K562 (cell line): Measurements from ENCODE around the gene INO80E. TPM values are rescaled to one million over a fixed set of nuclear protein-coding genes. Genes with fewer than 3 reads are reported as not detected.

Experiments used
- BDP1 ChIP-seq: IDR thresholded peaks from 3 replicates; pipeline ENCODE4 v1.6.1; 2011; ENCODE audit not compliant: insufficient read length, insufficient read depth
- CC2D1A ChIP-seq: fragments of 450-650 bp; IDR thresholded peaks from 2 replicates; pipeline ENCODE4 v1.6.1; 2017; ENCODE audit warnings: mild to moderate bottlenecking
- JUN ChIP-seq, 2 experiments: sonication (generic) in 1 of 2; formaldehyde crosslinking in 1 of 2; IDR thresholded peaks; 2 replicates each; pipeline versions ENCODE4 v1.6.1 to v1.8.0; 2012 to 2022; ENCODE audit warnings: borderline replicate concordance in 2 of 2, mild to moderate bottlenecking in 2 of 2, improper control_type of control experiment in 1 of 2, low read depth in 1 of 2, low read length in 1 of 2, missing genetic modification reagents in 1 of 2
- RAD21 ChIP-seq, 2 experiments: fragments of 250-450 bp in 1 of 2; fragments of 450-650 bp in 1 of 2; sonication (Bioruptor Pico) in 1 of 2; formaldehyde crosslinking in 1 of 2; IDR thresholded peaks in 1 of 2; conservative IDR thresholded peaks in 1 of 2; 2 replicates each; pipeline versions ENCODE4 v1.4.0 to v1.8.0; 2020 to 2022; ENCODE audit warnings: mild to moderate bottlenecking in 2 of 2, moderate library complexity in 1 of 2
- polyA plus RNA-seq, 8 experiments: library from polyadenylated mRNA; depleted of rRNA in 4 of 8; stranded (reverse) in 5 of 8; unstranded in 3 of 8; fragments of >200 nt; fragmentation: Nextera tagmentation in 2 of 8; fragmentation: Illumina TruSeq in 1 of 8; extraction: Ambion mirVana in 2 of 8; extraction: Trizol in 1 of 8; gene quantifications; 2 replicates each; pipeline versions ENCODE4 v1.2.1 to v1.2.3, GENCODE V29; 2011 to 2014; ENCODE audit warnings: inconsistent platforms in 1 of 8, missing spikeins in 1 of 8
- total RNA-seq, 7 experiments: library from RNA; depleted of rRNA in 6 of 7; stranded (reverse); fragments of >200 nt in 6 of 7; fragmentation: Illumina TruSeq in 2 of 7; extraction: Trizol in 2 of 7; gene quantifications; 2 replicates each; pipeline versions ENCODE4 v1.2.1 to v1.2.3, GENCODE V29; 2011 to 2021; ENCODE audit warnings: low replicate concordance in 1 of 7
- TF ChIP-seq, protein P1 (sequence below): fragments of 450-650 bp; formaldehyde crosslinking; IDR thresholded peaks from 2 replicates; pipeline ENCODE4 v1.4.0; 2020; ENCODE audit warnings: mild to moderate bottlenecking, moderate library complexity
- TF ChIP-seq, protein P2 (sequence below), 3 experiments: IDR thresholded peaks in 2 of 3; conservative IDR thresholded peaks in 1 of 3; 2 replicates each; pipeline ENCODE4 v1.5.1; 2011 to 2012; ENCODE audit warnings: low read length in 3 of 3, mild to moderate bottlenecking in 3 of 3, control low read depth in 2 of 3, improper control_type of control experiment in 1 of 3, inconsistent platforms in 1 of 3, low read depth in 1 of 3, mixed read lengths in 1 of 3, moderate library complexity in 1 of 3; ENCODE audit not compliant: insufficient read depth in 2 of 3

Gene INO80E
- total and polyA plus RNA-seq, 9 of the 15 experiments (the other 6 are each of a cell fraction or from before 2014, with no cell fraction given) = 0.31 to 102 (median 49.3) TPM

DNA sequence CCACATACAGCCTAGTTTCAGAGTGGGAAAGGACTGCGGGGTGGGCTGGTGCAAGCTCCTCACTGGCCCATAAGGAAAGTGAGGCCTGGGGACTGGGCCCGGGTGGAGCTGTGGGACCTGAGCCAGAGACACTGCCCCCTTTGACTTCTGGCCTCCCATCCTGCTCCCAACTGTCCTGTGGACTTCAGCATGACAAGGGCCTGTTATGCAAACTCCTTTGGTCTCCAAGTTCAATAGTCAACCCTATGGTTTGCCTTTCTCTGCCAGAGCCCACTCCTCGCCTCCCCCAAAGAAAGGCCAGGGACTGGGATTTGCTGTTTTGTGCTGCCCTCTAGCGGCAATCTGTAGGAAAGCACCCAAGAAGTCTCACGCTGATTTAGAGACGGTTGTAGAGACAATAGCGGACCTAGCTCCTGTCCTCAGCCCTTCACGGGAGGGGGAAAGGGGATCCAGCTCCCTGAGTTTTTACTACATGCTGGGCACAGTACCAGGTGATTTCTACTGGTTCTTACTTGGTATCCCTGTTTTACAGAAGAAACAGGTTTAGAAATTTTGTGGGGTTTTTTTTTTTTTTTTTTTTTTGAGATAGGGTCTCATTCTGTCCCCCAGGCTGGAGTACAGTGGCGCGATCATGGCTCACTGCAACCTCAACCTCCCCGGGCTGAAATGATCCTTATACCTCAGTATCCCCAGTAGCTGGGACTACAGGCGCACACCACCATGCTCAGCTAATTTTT is 36.2 kb downstream of the INO80E start (continued):
- 0 out of 2 replicates have a peak, but pooled peaks have one; percentile 14 for TF ChIP-seq JUN (IDR thresholded peaks at IDR 0.05; ENCODE audit: borderline replicate concordance, low read depth, low read length)
- no peak for TF ChIP-seq JUN (CRISPR knock-in tag; IDR thresholded peaks at IDR 0.05; ENCODE audit: borderline replicate concordance)
- 0 out of 2 replicates have a peak, but pooled peaks have one; percentile 47 for TF ChIP-seq CC2D1A
- TF ChIP-seq, protein P1, sequence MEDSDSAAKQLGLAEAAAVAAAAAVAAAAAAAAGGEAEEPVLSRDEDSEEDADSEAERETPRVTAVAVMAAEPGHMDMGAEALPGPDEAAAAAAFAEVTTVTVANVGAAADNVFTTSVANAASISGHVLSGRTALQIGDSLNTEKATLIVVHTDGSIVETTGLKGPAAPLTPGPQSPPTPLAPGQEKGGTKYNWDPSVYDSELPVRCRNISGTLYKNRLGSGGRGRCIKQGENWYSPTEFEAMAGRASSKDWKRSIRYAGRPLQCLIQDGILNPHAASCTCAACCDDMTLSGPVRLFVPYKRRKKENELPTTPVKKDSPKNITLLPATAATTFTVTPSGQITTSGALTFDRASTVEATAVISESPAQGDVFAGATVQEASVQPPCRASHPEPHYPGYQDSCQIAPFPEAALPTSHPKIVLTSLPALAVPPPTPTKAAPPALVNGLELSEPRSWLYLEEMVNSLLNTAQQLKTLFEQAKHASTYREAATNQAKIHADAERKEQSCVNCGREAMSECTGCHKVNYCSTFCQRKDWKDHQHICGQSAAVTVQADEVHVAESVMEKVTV (CRISPR knock-in tag) = peak; percentile 42; the same call in 1 of the 2 replicates
- TF ChIP-seq BDP1 = no peak
- TF ChIP-seq, protein P2, sequence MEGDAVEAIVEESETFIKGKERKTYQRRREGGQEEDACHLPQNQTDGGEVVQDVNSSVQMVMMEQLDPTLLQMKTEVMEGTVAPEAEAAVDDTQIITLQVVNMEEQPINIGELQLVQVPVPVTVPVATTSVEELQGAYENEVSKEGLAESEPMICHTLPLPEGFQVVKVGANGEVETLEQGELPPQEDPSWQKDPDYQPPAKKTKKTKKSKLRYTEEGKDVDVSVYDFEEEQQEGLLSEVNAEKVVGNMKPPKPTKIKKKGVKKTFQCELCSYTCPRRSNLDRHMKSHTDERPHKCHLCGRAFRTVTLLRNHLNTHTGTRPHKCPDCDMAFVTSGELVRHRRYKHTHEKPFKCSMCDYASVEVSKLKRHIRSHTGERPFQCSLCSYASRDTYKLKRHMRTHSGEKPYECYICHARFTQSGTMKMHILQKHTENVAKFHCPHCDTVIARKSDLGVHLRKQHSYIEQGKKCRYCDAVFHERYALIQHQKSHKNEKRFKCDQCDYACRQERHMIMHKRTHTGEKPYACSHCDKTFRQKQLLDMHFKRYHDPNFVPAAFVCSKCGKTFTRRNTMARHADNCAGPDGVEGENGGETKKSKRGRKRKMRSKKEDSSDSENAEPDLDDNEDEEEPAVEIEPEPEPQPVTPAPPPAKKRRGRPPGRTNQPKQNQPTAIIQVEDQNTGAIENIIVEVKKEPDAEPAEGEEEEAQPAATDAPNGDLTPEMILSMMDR (IDR thresholded peaks at IDR 0.05 in 2 of 3, conservative IDR thresholded peaks at IDR 0.05 in 1 of 3; ENCODE audit: insufficient read depth in 2 of 3, low read depth in 1 of 3, low read length in 3 of 3) = peak; percentile 83 to 94 (median 91)
- peak; percentile 64 to 90 for TF ChIP-seq RAD21 (CRISPR knock-in tag; conservative IDR thresholded peaks at IDR 0.05 in 1 of 2, IDR thresholded peaks at IDR 0.05 in 1 of 2)
- TF ChIP-seq, all 486 proteins: peak for 19
